NCI-H2227 (cell line): ENCODE measurements around the gene NLGN1.
"Not testable (repeated sequence)": the region's sequence is repeated elsewhere in the genome, so short reads cannot be mapped to it uniquely, and the experiment has no call there.

ENCODE experiments used
- DNase-seq: peaks from one replicate; lab custom pipeline; 2025; ENCODE audit not compliant: unreplicated experiment; lab: John Stamatoyannopoulos, UW

Gene NLGN1

GRCh38 chr3:173397161-173398110 is at the start of gene NLGN1:
NLGN1 (plus strand) TSS chr3:173397744.
- peak; percentile 92 for DNase-seq

GRCh38 chr3:173351886-173352285 is 45.7 kb upstream of the NLGN1 start:
- DNase-seq = no peak

GRCh38 chr3:173353137-173353536 is 44.4 kb upstream of the NLGN1 start:
- not testable (repeated sequence) for DNase-seq

GRCh38 chr3:173354124-173354523 is 43.4 kb upstream of the NLGN1 start:
- no peak for DNase-seq

- peak; percentile 21 for DNase-seq
These were observed 25.6 kb upstream of the NLGN1 start for GRCh38 chr3:173371848-173372487.

GRCh38 chr3:173380681-173381080 is 16.9 kb upstream of the NLGN1 start:
- DNase-seq = no peak

GRCh38 chr3:173381936-173382335 is 15.6 kb upstream of the NLGN1 start:
- not testable (repeated sequence) for DNase-seq

GRCh38 chr3:173395073-173395411 is 2.5 kb upstream of the NLGN1 start:
- DNase-seq = peak; percentile 90

GRCh38 chr3:173395412-173396181 is 1.9 kb upstream of the NLGN1 start:
- DNase-seq = peak; percentile 98

GRCh38 chr3:173396191-173397041 is 1.1 kb upstream of the NLGN1 start:
- DNase-seq = peak; percentile 60

- no peak for DNase-seq
These were observed 551 bp downstream of the NLGN1 start for GRCh38 chr3:173398111-173398479.

- peak; percentile 8 for DNase-seq
These were observed 1.5 kb downstream of the NLGN1 start for GRCh38 chr3:173399044-173399443.

GRCh38 chr3:173401369-173401768 is 3.8 kb downstream of the NLGN1 start:
- no peak for DNase-seq

- no peak for DNase-seq
These were observed 5.1 kb downstream of the NLGN1 start for GRCh38 chr3:173402656-173403055.

GRCh38 chr3:173403376-173403775 is 5.8 kb downstream of the NLGN1 start:
- no peak for DNase-seq

- no peak for DNase-seq
These were observed 6.6 kb downstream of the NLGN1 start for GRCh38 chr3:173404156-173404555.

- no peak for DNase-seq
These were observed 12.9 kb downstream of the NLGN1 start for GRCh38 chr3:173410436-173410835.

- DNase-seq = peak; percentile 22
These were observed 13.3 kb downstream of the NLGN1 start for GRCh38 chr3:173410849-173411248.

GRCh38 chr3:173411375-173411973 is 13.9 kb downstream of the NLGN1 start:
- peak; percentile 39 for DNase-seq

GRCh38 chr3:173416070-173416469 is 18.5 kb downstream of the NLGN1 start:
- no peak for DNase-seq
